HepG2 (cell line): ENCODE measurements around the gene ACTN1. TPM values are rescaled to one million over a fixed set of nuclear protein-coding genes. Genes with fewer than 3 reads are reported as not detected.

ENCODE experiments used
- AKAP8 ChIP-seq: sonication (generic); formaldehyde crosslinking; IDR thresholded peaks from 2 replicates; pipeline ENCODE4 v1.5.1; 2020; ENCODE audit warnings: mild to moderate bottlenecking, missing genetic modification reagents
- BHLHE40 ChIP-seq: IDR thresholded peaks from 2 replicates; pipeline ENCODE4 v1.6.1; 2011; ENCODE audit warnings: low read length, improper control_type of control experiment
- BORCS8-MEF2B ChIP-seq: sonication (generic); formaldehyde crosslinking; IDR thresholded peaks from 2 replicates; pipeline ENCODE4 v1.8.0; 2022; ENCODE audit warnings: mild to moderate bottlenecking, missing genetic modification reagents
- CCDC6 ChIP-seq: sonication (generic); formaldehyde crosslinking; IDR thresholded peaks from 2 replicates; pipeline ENCODE4 v1.8.1; 2022; ENCODE audit warnings: mild to moderate bottlenecking, missing genetic modification reagents, moderate library complexity
- DMAP1 ChIP-seq: IDR thresholded peaks from 2 replicates; pipeline ENCODE4 v1.6.1; 2016
- JUN ChIP-seq: sonication (generic); formaldehyde crosslinking; IDR thresholded peaks from 2 replicates; pipeline ENCODE4 v1.4.0; 2020; ENCODE audit warnings: mild to moderate bottlenecking, missing genetic modification reagents
- MYC ChIP-seq: sonication (generic); formaldehyde crosslinking; IDR thresholded peaks from 2 replicates; pipeline ENCODE4 v1.9.0; 2021; ENCODE audit warnings: missing genetic modification reagents, borderline replicate concordance
- PHF21A ChIP-seq: sonication (generic); formaldehyde crosslinking; IDR thresholded peaks from 2 replicates; pipeline ENCODE4 v1.5.0; 2020; ENCODE audit warnings: mild to moderate bottlenecking, missing genetic modification reagents
- RNF219 ChIP-seq: sonication (generic); formaldehyde crosslinking; IDR thresholded peaks from 2 replicates; pipeline ENCODE4 v1.5.0; 2020; ENCODE audit warnings: mild to moderate bottlenecking, missing genetic modification reagents
- RXRB ChIP-seq: IDR thresholded peaks from 2 replicates; pipeline ENCODE4 v1.6.1; 2016; ENCODE audit warnings: borderline replicate concordance, missing genetic modification reagents, missing compliant biosample characterization
- SALL2 ChIP-seq: sonication (generic); formaldehyde crosslinking; IDR thresholded peaks from 2 replicates; pipeline ENCODE4 v1.8.1; 2023; ENCODE audit warnings: mild to moderate bottlenecking, missing genetic modification reagents, inconsistent platforms
- SIN3A ChIP-seq: IDR thresholded peaks from 2 replicates; pipeline ENCODE4 v1.6.1; 2011; ENCODE audit warnings: low read depth, mild to moderate bottlenecking, control low read depth, low read length, borderline replicate concordance
- SYNCRIP ChIP-seq: fragments of 200-400 bp; formaldehyde crosslinking; IDR thresholded peaks from 2 replicates; pipeline ENCODE4 v1.6.1; 2018; ENCODE audit warnings: mild to moderate bottlenecking, low read depth, low read length; ENCODE audit not compliant: insufficient read depth
- TBX2 ChIP-seq: sonication (generic); formaldehyde crosslinking; IDR thresholded peaks from 2 replicates; pipeline ENCODE4 v1.5.0; 2020; ENCODE audit warnings: missing genetic modification reagents, mild to moderate bottlenecking, borderline replicate concordance
- UBTF ChIP-seq: sonication (generic); formaldehyde crosslinking; IDR thresholded peaks from 2 replicates; pipeline ENCODE4 v1.4.0; 2020; ENCODE audit warnings: mild to moderate bottlenecking, missing genetic modification reagents
- ZBTB38 ChIP-seq: sonication (generic); formaldehyde crosslinking; IDR thresholded peaks from 2 replicates; pipeline ENCODE4 v1.5.1; 2020; ENCODE audit warnings: mild to moderate bottlenecking, missing genetic modification reagents
- ZC3H13 ChIP-seq: sonication (generic); formaldehyde crosslinking; IDR thresholded peaks from 2 replicates; pipeline ENCODE4 v1.8.1; 2023; ENCODE audit warnings: mild to moderate bottlenecking, missing genetic modification reagents, moderate library complexity
- ZGPAT ChIP-seq: IDR thresholded peaks from 2 replicates; pipeline ENCODE4 v1.6.1; 2016; ENCODE audit warnings: mild to moderate bottlenecking
- ZNF205 ChIP-seq: IDR thresholded peaks from 2 replicates; pipeline ENCODE4 v1.6.1; 2018; ENCODE audit warnings: missing biosample characterization, missing genetic modification reagents
- ZNF292 ChIP-seq: sonication (generic); formaldehyde crosslinking; IDR thresholded peaks from 2 replicates; pipeline ENCODE4 v1.8.1; 2022; ENCODE audit warnings: mild to moderate bottlenecking, low read depth, missing genetic modification reagents, borderline replicate concordance
- ZNF530 ChIP-seq: sonication (generic); formaldehyde crosslinking; IDR thresholded peaks from 2 replicates; pipeline ENCODE4 v1.5.0; 2020; ENCODE audit warnings: low read depth, mild to moderate bottlenecking, missing genetic modification reagents
- ZNF567 ChIP-seq: sonication (generic); formaldehyde crosslinking; IDR thresholded peaks from 2 replicates; pipeline ENCODE4 v1.8.1; 2023; ENCODE audit warnings: mild to moderate bottlenecking, missing genetic modification reagents, borderline replicate concordance
- ZNF878 ChIP-seq: sonication (generic); formaldehyde crosslinking; IDR thresholded peaks from 2 replicates; pipeline ENCODE4 v1.8.1; 2023; ENCODE audit warnings: mild to moderate bottlenecking, missing genetic modification reagents, moderate library complexity
- polyA plus RNA-seq, 8 experiments: library from polyadenylated mRNA; depleted of rRNA in 3 of 8; stranded (reverse) in 7 of 8; unstranded in 1 of 8; fragments of >200 nt; fragmentation: Illumina TruSeq in 4 of 8; extraction: Trizol in 4 of 8; gene quantifications; 2 replicates each; pipeline versions ENCODE4 v1.2.1 to v1.2.3, GENCODE V29; 2011 to 2016; ENCODE audit warnings: low read depth in 4 of 8, missing spikeins in 1 of 8, mixed read lengths in 1 of 8; ENCODE audit not compliant: insufficient read depth in 1 of 8
- total RNA-seq, 5 experiments: library from RNA; depleted of rRNA; stranded (reverse); fragments of >200 nt; fragmentation: Illumina TruSeq; extraction: Trizol; gene quantifications; 2 replicates each; pipeline ENCODE4 v1.2.3, GENCODE V29; 2016; ENCODE audit warnings: low read depth in 1 of 5
- TF ChIP-seq, protein P1 (sequence below): sonication (generic); formaldehyde crosslinking; IDR thresholded peaks from 2 replicates; pipeline ENCODE4 v1.4.0; 2020; ENCODE audit warnings: mild to moderate bottlenecking, missing genetic modification reagents

The ACTN1 gene
- total and polyA plus RNA-seq, 2 of the 13 experiments (the other 11 are each of a cell fraction or from before 2014, with no cell fraction given) = 58.6 to 162 TPM

- TF ChIP-seq ZNF567 (CRISPR knock-in tag) (no peak), AKAP8 (CRISPR knock-in tag) (0 out of 2 replicates have a peak, but pooled peaks have one; percentile 32), RNF219 (CRISPR knock-in tag) (no peak), SALL2 (no peak), PHF21A (CRISPR knock-in tag) (peak; percentile 67), BHLHE40 (peak; percentile 9; the same call in 1 of the 2 replicates), MYC (CRISPR knock-in tag) (peak; percentile 29; the same call in 1 of the 2 replicates), CCDC6 (peak; percentile 82), RXRB (CRISPR knock-in tag) (peak; percentile 44; the same call in 1 of the 2 replicates), BORCS8-MEF2B (peak; percentile 32; the same call in 1 of the 2 replicates), ZNF292 (peak; percentile 56; the same call in 1 of the 2 replicates), SIN3A (peak; percentile 68; the same call in 1 of the 2 replicates), JUN (CRISPR knock-in tag) (peak; percentile 19; the same call in 1 of the 2 replicates), ZNF205 (CRISPR knock-in tag) (no peak), ZNF530 (CRISPR knock-in tag) (no peak), ZGPAT (peak; percentile 66; the same call in 1 of the 2 replicates), DMAP1 (peak; percentile 31; the same call in 1 of the 2 replicates), TBX2 (CRISPR knock-in tag) (peak; percentile 52; the same call in 1 of the 2 replicates), ZNF878 (CRISPR knock-in tag) (peak; percentile 74), ZBTB38 (CRISPR knock-in tag) (peak; percentile 39; the same call in 1 of the 2 replicates), UBTF (CRISPR knock-in tag) (peak; percentile 62; the same call in 1 of the 2 replicates), ZC3H13 (CRISPR knock-in tag) (peak; percentile 89), SYNCRIP (no peak)
- TF ChIP-seq, protein P1, sequence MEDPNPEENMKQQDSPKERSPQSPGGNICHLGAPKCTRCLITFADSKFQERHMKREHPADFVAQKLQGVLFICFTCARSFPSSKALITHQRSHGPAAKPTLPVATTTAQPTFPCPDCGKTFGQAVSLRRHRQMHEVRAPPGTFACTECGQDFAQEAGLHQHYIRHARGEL = peak; percentile 42; the same call in 1 of the 2 replicates
Observed at GRCh38 chr14:68979021-68979721, at the start of gene ACTN1 (continued).
